HG03457 (cell line): ENCODE data around the gene CHCHD3.
"Not testable (repeated sequence)": the region's sequence is repeated elsewhere in the genome, so short reads cannot be mapped to it uniquely, and the experiment has no call there.

Experiments used
- ATAC-seq: cut with Tn5 transposase; IDR thresholded peaks from one replicate; pipeline ENCODE4 v1.9.1; 2021; ENCODE audit warnings: moderate number of reproducible peaks; ENCODE audit not compliant: unreplicated experiment

CHCHD3 gene

DNA sequence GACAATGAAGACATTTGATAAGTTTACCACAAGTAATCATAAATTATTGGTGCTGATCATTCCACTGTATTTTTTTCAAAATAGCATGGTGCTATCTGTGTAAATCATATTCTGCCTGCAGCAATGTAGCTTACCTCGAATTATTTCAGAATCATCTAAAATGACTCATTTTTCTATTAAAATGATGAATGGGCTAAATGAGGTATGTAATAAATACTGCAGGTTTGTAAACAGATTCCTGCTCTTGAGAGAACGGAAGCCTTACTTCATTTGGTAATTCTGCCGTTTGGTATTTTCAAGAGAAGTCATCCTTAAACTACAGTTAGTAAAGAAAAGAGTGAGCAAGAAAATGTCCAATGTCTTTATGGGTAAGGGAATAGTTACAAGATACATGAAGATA lies 115.9 kb downstream of the CHCHD3 start:
- ATAC-seq: no peak

GRCh38 chr7:132964876-132965275 lies 117.0 kb downstream of the CHCHD3 start:
- ATAC-seq: no peak

- no peak for ATAC-seq
These were observed 122.0 kb downstream of the CHCHD3 start for GRCh38 chr7:132959891-132960290.

DNA sequence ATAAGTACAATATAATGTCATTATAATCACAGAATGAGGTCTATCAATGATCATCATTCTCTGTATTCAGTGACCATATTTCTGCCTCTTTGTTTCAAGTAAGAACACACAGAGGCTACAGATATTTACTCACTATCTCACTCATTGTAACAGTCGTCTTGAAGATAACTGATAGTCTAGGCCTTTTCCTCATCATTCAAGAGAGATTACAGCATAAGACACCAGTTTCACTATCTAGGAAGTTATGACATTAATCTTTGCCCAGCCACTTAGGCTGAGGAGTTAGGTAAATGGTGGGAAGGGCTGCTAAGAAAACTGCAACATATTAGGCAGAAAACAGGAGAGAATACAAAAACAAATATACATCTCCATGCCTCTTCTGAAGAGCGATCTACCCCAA lies 125.3 kb downstream of the CHCHD3 start:
- ATAC-seq: no peak

- ATAC-seq: no peak
These were observed 128.4 kb downstream of the CHCHD3 start for GRCh38 chr7:132953468-132953867.

- no peak for ATAC-seq
These were observed 131.2 kb downstream of the CHCHD3 start for GRCh38 chr7:132950725-132951124.

DNA sequence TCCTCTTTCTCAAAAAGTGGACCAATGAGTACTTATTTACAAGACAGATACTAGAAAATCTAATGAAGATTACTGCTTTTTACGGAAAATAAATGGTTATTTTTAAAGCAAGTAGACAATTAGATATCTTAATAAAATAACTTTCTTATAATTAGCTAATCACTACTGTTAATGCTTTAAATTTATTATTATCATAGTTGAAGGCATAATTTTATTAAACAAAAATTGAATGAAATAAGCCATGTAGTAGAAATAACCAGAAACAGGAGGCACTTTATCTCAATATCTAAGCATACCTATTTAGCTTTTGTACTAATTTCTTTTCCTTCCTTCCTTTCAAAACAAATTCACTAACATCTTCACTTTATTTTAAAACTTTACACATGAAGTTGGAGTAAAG lies 134.9 kb downstream of the CHCHD3 start:
- no peak for ATAC-seq

DNA sequence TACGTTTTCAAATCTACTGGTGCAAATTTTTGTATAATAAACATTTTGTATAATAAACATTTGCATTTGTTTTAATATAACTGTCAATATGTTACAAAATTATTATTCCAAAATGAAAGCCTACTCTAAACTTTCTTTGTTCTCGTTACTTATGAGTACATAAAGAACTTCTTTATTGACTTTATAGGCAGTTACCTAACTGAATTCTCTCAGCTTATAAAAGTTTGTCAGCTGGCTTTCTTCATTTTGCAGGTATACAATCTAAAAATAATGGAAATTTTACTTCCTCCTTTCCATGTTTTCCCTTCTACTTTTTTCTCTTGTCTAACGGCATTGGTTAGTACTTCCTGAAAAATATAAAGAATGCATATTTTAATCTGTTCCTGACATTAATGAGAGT lies 137.1 kb downstream of the CHCHD3 start:
- ATAC-seq: no peak

DNA sequence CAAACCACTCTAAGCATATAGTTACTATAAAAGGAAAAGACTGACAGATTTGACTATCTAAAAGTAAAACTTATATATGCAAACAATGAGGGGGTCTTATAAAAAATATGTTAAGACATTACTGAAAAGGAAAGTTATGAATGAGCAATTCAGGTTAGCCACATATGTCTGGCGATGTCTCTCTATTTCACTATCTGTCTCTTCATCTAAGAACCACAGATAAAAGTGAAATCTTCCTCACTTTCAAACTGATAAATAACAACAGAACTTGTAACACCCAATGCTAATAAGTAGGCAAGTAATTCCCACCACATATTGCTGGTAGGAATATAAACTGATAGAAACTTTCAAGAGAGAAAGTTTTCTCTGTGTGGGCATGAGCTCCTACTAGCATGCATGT lies 138.2 kb downstream of the CHCHD3 start:
- no peak for ATAC-seq

GRCh38 chr7:132942701-132943100 lies 139.2 kb downstream of the CHCHD3 start:
- ATAC-seq: no peak

DNA sequence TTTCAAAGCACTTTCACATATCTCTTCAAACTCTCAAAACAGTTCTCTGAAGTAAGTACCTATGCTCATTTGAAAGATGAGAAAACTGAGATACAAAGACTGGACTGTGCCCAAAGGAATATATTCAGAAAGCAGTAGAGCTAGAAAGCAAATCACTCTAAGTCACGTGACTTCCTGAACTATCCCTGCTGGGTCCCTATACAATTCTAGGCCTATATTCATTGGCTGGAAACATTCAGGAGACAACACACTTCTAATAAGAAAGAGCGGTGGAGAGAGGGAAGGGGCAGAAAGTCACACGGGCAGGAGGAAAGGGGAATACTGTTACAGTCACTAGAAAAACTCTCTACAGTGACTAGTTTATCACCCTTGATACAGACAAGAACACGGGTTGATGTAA lies 140.0 kb downstream of the CHCHD3 start:
- no peak for ATAC-seq

DNA sequence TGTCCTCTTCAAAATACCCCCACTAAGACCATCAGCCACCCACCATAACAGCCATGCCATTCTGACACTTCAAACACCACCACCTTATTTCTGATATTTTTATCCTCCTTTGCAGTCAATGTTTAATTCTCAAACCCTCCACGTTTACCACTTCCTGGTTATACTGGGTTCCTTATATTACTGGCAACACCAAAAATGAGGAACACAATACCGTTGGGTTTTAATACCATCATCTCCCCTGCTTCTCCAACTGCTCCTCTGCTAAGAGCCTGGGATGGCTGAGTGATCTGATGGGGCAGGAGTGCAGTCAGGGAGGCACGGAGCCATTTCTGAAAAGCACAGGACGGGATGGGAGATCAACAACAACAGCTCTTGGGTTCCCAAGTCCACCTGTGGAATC lies 140.5 kb downstream of the CHCHD3 start:
- ATAC-seq: no peak

DNA sequence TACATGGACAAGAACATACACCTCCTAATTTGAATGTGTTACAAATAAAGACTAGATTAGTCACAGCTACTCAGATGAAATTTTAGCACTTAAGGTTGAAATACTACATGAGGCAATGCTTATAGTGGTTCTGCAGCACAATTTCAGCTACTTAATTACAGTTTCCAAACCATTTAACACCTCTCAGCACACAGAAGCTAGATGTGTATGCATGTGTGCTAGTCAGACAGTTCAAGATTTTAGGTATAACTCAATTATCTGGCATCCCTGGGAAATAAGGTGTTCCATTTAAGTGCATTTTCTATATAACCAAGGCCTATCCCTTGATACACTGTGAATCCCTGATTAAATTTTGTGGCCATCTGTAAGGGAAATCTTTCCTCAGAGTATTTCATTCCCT lies 141.8 kb downstream of the CHCHD3 start:
- no peak for ATAC-seq

DNA sequence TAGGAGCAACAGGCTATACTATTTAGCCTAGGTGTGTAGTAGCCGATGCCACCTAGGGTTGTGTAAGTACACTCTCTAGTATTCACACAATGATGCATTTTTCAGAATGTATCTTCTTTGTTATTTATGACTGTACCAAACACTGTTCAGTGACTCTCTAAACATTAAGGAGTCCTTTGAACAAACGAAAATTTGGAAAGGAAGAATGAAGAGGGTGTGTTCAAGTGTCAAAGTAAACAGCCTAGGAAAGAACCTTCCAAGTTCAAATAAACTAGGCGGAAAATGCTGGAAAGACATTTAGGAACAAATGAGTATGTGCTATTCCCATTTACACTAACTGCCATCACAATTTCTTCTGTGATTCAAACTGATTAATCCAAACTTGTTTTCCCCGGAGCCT lies 142.4 kb downstream of the CHCHD3 start:
- ATAC-seq: no peak

DNA sequence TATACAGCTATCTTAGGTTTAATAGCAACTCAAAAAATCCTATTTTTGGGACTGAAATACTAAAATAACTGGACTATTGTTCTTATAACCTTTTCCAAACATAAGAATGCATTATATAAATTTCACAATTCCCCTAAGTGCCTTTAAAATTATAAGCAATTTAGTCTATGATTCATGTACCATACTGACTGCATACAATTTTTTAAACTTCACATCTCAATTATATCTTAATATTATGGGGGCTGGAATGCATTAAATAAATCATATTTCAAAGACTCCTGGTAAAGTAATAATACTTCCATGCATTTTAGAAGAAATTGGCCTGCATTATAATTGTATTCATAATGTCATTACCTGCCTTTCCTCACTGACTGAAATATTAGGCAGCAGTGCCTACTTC lies 144.6 kb downstream of the CHCHD3 start:
- ATAC-seq: no peak

- ATAC-seq: no peak
These were observed 146.3 kb downstream of the CHCHD3 start for GRCh38 chr7:132935608-132936007.

- no peak for ATAC-seq
These were observed 147.9 kb downstream of the CHCHD3 start for GRCh38 chr7:132934017-132934416.

DNA sequence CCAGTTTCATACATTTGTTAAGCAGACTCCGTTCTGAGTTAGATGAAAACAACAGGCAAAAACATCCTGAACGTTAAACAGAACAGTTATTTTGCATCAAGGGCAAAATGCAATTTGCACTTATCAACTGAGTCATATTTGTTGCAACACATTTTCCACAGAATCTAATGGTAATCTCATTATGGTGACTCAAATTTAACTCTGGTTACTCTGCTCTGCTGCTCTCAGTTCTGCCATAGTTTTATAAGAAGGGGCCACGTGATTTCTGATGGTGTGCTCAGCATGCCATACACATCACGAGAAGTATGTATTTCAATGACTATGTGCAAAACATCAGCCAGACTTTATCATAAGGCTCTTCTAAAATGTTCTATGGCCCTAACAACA lies 148.8 kb downstream of the CHCHD3 start:
- no peak for ATAC-seq

GRCh38 chr7:132932296-132933071 lies 149.4 kb downstream of the CHCHD3 start:
- no peak for ATAC-seq

DNA sequence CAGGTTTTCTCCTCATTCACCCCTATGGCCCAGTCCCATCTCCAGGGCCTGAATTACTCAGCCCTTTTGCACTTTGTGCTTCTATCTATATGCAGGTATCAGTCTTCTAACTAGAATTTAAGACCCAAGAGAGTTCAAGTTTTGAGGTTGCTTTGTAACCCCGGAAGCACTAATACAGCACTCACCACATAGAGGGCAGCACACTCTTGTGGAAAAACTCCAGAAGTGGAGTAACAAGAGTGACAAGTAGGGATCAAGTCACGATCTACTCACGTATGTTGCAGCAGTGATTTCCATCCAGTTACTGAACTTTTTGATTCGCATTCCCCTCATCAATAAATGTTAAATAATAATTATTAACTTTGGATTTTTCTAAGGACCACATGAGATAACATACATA lies 151.0 kb downstream of the CHCHD3 start:
- ATAC-seq: no peak

GRCh38 chr7:132929944-132930343 lies 151.9 kb downstream of the CHCHD3 start:
- not testable (repeated sequence) for ATAC-seq

- ATAC-seq: no peak
These were observed 162.1 kb downstream of the CHCHD3 start for GRCh38 chr7:132919771-132920170.

DNA sequence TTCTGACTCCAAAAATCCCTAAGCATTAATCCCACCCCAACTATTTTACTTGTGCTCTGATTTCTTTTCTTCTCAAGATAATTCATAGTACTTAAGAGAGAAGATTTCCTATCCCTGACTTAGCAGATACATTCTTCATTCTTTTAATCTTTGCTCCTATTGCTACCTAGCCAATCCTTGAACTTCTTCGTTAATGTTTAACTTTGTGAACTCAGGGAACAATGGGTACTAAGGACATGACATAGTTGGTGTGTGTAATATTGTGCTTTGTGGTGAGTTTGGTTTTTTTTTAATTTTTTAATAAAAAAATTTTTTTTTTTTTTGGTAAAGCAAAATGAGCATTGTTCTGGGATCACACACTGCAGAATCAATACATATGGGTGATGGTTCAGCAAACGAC lies 166.2 kb downstream of the CHCHD3 start:
- no peak for ATAC-seq
